ENCODE data around the gene THADA. TPM values are rescaled to one million over a fixed set of nuclear protein-coding genes. Genes with fewer than 3 reads are reported as not detected.

The THADA gene
- polyA plus RNA-seq, 1 donor (not counting 4 experiments of a cell fraction or from before 2014, with no cell fraction given): 22.6 TPM

DNA sequence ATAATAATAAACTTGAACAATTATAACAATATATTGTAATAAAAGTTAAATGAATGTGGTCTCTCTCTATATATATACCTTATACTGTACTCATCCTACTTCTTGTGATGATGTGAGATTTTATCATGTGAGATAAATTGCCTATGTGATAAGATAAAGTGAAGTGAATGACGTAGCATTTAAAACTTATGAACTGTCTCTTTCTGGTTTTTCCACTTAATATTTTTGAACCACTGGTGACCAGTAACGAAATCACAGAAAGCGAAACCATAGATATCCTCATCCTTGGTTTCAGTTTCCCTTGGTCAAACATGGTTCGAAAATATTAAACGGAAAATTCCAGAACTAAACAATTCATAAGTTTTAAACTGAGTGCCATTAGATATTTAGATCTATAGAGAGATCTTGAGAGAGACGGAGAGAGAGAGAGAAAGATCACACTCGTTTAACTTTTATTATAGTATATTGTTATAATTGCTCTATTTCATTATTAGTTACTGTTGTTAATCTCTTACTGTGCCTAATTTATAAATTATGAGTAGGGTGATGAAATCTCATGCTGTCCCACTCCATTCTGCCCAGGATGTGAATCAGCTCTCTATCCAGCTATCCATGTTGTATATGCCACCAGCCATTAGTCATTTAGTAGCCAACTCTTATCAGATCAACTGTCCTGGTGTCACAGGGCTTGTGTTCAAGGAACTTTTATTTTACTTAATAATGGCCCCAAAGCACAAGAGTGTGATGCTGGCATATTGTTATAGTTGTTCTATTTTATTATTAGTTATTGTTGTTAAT is 156.8 kb downstream of the THADA start:
- no peaks in the 10 kb centered on the region for H4K20me1 ChIP-seq (ENCODE audit: control insufficient read depth, extremely low read depth, insufficient read depth, low read length)
- no peak overlapping the region for H3K4me2 ChIP-seq (ENCODE audit: control insufficient read depth, extremely low read depth, insufficient read depth, low read depth, low read length)
- H3K9ac ChIP-seq (ENCODE audit: control insufficient read depth, extremely low read depth, insufficient read depth, low read length): no peak overlapping the region
- no peak overlapping the region for H3K27ac ChIP-seq (ENCODE audit: control insufficient read depth, insufficient read depth, low read length)
- H3K27me3 ChIP-seq (ENCODE audit: control insufficient read depth, extremely low read depth, insufficient read depth, low read length): no peaks in the 10 kb centered on the region
- DNase-seq (ENCODE audit: low read depth, low spot score): no peak
- H3K9me3 ChIP-seq (ENCODE audit: control insufficient read depth, low read depth, low read length): no peaks in the 10 kb centered on the region
- H3K4me3 ChIP-seq (ENCODE audit: control insufficient read depth in 2 of 3, extremely low read depth in 1 of 3, insufficient read depth in 2 of 3, low read depth in 1 of 3, low read length in 3 of 3): no peak overlapping the region
- dilution Hi-C loops (cut with MboI; ENCODE audit: extremely low pct_ligation_motif_present, low sequenced_read_pairs): no loop called here
- H3K9me1 ChIP-seq (ENCODE audit: control insufficient read depth, extremely low read depth, insufficient read depth, low read length): peaks cover 2% of the 10 kb centered on the region
- FAIRE-seq: no peak
- no peaks in the 10 kb centered on the region for H3K79me2 ChIP-seq (ENCODE audit: control insufficient read depth, insufficient read depth, low read length)
- H3K36me3 ChIP-seq (ENCODE audit: control insufficient read depth in 2 of 2, extremely low read depth in 1 of 2, insufficient read depth in 2 of 2, low read length in 2 of 2): no peaks in the 10 kb centered on the region
- TF ChIP-seq EZH2 (IDR thresholded peaks at IDR 0.05; ENCODE audit: low read length): no peak
- TF ChIP-seq, protein P1, sequence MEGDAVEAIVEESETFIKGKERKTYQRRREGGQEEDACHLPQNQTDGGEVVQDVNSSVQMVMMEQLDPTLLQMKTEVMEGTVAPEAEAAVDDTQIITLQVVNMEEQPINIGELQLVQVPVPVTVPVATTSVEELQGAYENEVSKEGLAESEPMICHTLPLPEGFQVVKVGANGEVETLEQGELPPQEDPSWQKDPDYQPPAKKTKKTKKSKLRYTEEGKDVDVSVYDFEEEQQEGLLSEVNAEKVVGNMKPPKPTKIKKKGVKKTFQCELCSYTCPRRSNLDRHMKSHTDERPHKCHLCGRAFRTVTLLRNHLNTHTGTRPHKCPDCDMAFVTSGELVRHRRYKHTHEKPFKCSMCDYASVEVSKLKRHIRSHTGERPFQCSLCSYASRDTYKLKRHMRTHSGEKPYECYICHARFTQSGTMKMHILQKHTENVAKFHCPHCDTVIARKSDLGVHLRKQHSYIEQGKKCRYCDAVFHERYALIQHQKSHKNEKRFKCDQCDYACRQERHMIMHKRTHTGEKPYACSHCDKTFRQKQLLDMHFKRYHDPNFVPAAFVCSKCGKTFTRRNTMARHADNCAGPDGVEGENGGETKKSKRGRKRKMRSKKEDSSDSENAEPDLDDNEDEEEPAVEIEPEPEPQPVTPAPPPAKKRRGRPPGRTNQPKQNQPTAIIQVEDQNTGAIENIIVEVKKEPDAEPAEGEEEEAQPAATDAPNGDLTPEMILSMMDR (optimal IDR thresholded peaks at IDR 0.05 in 1 of 3, IDR thresholded peaks at IDR 0.05 in 1 of 3, conservative IDR thresholded peaks at IDR 0.05 in 1 of 3; ENCODE audit: extremely low read depth in 1 of 3, insufficient read depth in 2 of 3, low read length in 3 of 3): no peak
- H2AFZ ChIP-seq (ENCODE audit: control insufficient read depth, low read length): no peak overlapping the region
- peaks cover 5% of the 10 kb centered on the region for H3K4me1 ChIP-seq (ENCODE audit: control insufficient read depth, extremely low read depth, insufficient read depth, low read length)

DNA sequence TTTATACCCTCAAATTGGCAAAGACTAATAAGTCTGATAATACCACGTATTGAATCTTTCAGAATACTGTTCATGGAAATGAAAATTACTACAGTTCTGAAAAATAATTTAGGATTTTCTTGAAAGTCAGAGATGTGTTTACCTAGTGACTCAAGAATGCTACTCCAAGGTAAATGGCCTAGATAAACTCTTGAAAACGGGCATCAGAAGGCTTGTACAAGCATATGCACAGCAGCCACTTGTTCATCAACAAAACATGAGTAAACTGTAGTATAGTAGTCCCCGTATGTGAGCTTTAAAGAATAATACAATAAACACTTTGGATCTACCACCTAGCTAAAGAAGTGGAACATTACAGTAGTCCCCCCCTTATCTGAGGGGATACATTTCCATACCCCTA is 157.5 kb downstream of the THADA start:
- Histone ChIP-seq H3K4me1 (ENCODE audit: control insufficient read depth, extremely low read depth, insufficient read depth, low read length) (peaks cover 5% of the 10 kb centered on the region), H3K4me2 (ENCODE audit: control insufficient read depth, extremely low read depth, insufficient read depth, low read depth, low read length) (no peak overlapping the region), H3K27ac (ENCODE audit: control insufficient read depth, insufficient read depth, low read length) (no peak overlapping the region), H4K20me1 (ENCODE audit: control insufficient read depth, extremely low read depth, insufficient read depth, low read length) (no peaks in the 10 kb centered on the region), H3K4me3 (ENCODE audit: control insufficient read depth in 2 of 3, extremely low read depth in 1 of 3, insufficient read depth in 2 of 3, low read depth in 1 of 3, low read length in 3 of 3) (no peak overlapping the region), H3K9me1 (ENCODE audit: control insufficient read depth, extremely low read depth, insufficient read depth, low read length) (peaks cover 2% of the 10 kb centered on the region), H3K9ac (ENCODE audit: control insufficient read depth, extremely low read depth, insufficient read depth, low read length) (no peak overlapping the region), H3K27me3 (ENCODE audit: control insufficient read depth, extremely low read depth, insufficient read depth, low read length) (no peaks in the 10 kb centered on the region), H3K79me2 (ENCODE audit: control insufficient read depth, insufficient read depth, low read length) (no peaks in the 10 kb centered on the region), H2AFZ (ENCODE audit: control insufficient read depth, low read length) (no peak overlapping the region), H3K9me3 (ENCODE audit: control insufficient read depth, low read depth, low read length) (no peaks in the 10 kb centered on the region), H3K36me3 (ENCODE audit: control insufficient read depth in 2 of 2, extremely low read depth in 1 of 2, insufficient read depth in 2 of 2, low read length in 2 of 2) (no peaks in the 10 kb centered on the region)
- no peak for DNase-seq (ENCODE audit: low read depth, low spot score)
- dilution Hi-C loops (cut with MboI; ENCODE audit: extremely low pct_ligation_motif_present, low sequenced_read_pairs): no loop called here
- FAIRE-seq: no peak
- no peak for TF ChIP-seq EZH2 (IDR thresholded peaks at IDR 0.05; ENCODE audit: low read length)
- TF ChIP-seq, protein P1 (optimal IDR thresholded peaks at IDR 0.05 in 1 of 3, IDR thresholded peaks at IDR 0.05 in 1 of 3, conservative IDR thresholded peaks at IDR 0.05 in 1 of 3; ENCODE audit: extremely low read depth in 1 of 3, insufficient read depth in 2 of 3, low read length in 3 of 3): no peak

Measured in keratinocyte (primary cell).